Measurements from ENCODE around the gene ALOX5AP. TPM values are rescaled to one million over a fixed set of nuclear protein-coding genes. Genes with fewer than 3 reads are reported as not detected.

Gene ALOX5AP
- total RNA-seq, 1 donor from 2014 or later: 3.1 TPM

DNA sequence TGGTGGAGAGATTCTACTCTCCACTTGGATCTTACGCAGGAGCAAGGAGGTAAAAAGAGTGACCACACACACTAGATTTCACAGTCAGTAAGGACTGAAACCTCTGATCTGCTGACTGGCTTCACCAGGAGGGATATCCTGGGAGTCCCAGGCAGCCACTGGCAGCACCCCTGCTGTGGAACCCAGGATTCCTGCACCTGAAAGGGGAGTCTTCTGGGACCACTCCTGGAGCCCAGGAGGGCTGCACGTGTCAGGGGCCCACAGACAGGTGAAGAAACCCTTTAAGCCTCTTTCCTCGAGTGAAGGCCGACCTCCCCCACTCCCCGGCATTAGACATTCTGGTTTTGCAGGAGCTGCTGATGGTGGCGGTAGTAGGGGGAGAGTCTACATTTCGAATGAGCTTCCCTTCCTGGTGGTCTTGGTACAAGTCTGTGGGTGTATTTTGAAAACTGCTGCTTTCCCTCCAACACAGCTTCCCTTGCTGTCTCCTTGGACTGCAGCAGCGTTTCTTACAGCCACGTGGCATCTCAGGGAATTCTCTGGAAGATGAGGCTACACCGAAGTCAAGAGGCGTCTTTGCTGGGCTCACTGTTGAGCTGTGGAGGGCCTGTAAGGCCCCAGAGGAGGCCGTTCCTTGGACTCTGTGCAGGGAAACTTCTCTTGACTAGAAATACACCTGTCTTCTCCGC, 62.6 kb downstream of the ALOX5AP start:
- ATAC-seq: no peak

DNA sequence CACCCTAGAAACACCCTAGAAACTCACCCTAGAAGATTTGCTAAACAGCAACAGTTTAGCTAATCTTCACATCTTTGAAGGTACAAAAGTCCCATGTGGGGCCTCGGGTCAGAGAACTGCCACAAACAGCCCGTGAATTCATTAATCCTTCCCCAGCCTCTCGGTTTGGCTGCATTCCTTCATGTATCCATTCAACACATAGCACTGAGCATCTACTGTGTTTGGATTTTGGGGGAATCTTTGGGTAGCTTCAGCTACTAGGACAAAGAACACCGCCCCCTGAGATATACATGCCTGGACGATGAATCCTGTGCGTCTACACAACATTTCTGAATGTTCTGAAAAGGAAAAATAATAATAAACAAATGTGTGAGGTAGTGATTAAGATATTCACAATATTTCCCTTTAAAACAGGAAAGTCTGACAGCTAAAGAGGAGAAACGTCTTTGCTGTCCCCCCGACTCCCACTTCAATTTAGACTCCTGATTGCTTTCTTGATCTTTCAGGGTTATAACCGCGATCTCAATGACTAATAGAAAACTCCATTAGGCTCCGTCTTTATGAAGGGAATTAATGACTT, 63.5 kb downstream of the ALOX5AP start:
- ATAC-seq: no peak

DNA sequence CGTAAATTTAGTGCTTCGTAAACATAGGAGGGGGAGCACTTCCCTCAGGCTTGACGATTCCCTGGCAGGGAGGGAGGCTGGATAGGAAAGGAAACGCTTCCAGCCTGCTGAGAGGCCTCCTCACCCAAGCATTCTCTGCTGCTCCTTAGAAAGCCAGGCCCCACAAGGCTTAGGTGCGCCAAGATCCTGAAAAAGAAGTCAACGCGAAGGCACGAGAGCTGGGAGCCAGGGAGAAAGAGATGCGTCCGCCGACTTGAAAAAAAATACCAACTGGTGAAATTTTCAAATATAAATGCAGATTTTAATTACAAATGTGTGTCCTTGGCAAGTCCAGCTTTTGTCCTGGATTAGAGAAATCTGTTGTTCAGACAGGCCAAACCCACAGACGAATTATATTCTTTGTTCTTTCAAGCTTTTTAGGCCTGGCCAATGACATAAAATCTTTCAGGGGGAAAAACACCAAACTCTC, 64.0 kb downstream of the ALOX5AP start:
- no peak for ATAC-seq

DNA sequence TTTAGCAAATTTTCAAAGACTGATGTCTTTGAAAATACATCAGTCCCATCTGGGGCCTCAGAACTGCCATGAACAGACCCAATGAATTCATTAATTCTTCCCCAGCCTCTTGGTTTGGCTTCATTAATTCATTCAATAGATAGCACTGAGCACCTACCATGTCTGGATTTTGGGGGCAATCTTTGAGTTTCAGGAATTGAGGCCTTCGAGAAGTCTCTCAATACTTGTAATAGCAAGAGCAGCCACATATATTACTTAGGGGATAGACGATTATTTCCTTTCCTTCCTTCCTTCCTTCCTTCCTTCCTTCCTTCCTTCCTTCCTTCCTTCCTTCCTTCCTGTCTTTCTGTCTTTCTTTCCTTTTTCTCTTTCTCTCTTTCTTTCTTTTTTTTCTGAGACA, 64.8 kb downstream of the ALOX5AP start:
- ATAC-seq: no peak

DNA sequence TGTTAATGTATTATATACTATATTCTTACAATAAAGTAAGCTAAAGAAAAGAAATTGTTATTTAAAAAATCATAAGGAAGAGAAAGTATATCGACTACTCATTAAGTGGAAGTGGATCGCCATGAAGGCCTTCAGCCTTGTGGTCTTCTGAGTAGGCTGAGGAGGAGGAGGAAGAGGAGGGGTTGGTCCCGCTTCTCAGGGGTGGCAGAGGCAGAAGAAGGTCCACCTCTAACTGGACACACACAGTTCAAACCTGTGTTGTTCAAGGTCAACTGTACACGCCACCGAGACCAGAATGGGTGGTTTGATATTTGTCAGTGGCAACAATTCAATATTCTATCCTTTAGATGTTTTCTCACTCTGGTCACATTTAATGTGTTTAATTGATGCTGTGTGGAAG, 67.2 kb downstream of the ALOX5AP start:
- ATAC-seq: no peak

DNA sequence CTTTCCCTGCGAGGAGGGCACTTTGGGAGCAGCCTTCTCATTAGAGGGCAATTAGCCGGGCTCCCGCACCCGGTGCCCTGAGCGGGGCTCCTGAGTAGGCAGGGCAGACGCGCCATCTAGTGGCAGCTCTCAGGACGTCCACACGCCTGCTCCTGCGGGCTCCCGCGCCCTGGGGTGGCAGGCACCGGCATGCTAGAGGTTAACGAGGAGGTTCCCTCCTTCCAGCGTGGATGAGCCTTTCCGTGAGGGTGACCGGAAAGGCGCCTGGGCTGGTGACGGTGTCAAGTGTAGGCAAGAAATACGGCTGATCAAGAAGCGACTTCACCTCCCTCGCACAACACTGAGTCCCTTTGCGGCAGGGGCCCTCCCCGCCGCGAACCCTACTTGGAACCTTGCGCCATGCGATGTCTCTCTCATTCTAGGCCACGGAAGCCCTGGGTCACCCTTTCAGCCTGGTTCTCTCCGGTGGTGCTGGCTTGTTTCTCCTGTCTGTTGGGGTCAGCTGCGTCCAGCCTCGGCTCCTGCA, 67.7 kb downstream of the ALOX5AP start:
- ATAC-seq: peak; percentile 95

DNA sequence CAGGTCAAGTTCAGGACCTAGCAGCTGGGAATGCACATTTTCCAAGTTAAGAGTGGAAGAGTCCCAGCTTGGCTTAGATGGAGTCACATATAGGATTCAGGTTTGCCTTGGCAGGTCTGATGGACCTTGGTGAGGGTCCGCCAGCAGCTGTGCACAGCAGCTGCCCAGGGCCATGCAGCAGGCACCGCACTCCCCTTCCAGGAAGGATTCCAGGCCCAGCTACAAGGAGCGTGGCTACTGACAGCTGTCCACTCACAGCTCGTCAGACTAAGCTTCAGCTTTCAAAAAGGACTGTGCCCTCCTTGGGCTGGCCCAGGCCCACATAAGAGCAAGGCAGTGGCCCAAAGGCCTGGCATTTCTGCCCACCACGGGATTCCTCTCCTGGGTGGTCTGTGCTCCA, 68.4 kb downstream of the ALOX5AP start:
- ATAC-seq: no peak

DNA sequence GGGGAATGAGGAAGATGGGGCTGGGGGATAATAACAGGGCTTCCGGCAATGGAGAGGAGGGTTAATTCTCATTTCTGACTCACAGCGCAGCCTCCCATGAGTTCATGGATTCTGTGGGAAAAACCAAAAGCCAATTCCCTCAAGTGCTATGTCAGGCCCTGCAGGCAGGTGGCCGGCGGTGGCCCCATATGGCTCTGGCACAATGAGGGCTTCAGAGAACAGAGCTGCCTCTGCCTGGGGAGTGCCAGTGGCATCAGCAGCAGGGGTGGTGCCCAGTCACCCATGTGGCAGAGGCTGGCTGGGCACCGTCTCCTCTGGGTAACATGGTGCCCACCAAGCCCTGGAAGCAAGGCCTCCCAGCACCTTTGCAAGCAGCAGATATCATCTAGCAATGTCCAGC, 69.1 kb downstream of the ALOX5AP start:
- ATAC-seq: no peak

DNA sequence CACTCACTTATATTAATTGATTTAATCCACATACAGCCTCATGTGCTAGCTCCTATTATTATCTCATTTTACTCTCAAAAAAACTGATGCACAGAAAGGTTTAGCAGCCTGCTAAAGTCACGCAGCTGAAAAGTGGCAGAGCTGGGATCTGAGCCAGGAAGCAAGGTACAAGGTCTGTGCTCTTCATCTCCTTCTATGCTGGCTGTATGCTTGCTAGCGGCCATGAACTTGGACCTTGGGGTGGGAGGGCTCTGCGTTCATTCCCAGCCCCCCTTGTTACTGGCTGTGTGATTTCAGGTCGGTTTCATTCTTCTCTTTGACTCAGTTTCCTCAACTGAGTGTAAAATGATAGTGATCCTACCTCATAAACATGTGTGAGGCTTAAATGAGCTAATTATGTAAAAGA, 69.8 kb downstream of the ALOX5AP start:
- no peak for ATAC-seq

DNA sequence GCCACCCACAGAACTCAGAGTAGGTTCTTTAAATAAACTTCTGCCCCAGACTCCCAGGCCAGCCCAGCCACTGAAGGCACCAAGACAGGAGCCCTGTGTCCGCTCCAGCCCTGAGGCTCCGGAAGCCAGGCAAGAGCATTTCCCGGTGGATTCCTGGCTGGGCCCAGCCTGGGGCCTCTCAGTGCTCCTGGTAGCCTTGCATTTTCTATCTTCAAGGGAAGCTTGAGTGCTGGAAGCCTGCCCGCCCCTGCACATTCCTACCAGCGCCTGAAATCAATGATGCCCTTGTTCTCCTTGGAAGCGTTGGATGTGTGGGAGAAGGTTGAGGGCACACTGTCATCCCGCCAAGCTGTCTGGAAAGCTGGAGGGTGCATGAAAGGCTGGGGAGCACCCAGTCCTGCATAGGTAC, 70.3 kb downstream of the ALOX5AP start:
- no peak for ATAC-seq

DNA sequence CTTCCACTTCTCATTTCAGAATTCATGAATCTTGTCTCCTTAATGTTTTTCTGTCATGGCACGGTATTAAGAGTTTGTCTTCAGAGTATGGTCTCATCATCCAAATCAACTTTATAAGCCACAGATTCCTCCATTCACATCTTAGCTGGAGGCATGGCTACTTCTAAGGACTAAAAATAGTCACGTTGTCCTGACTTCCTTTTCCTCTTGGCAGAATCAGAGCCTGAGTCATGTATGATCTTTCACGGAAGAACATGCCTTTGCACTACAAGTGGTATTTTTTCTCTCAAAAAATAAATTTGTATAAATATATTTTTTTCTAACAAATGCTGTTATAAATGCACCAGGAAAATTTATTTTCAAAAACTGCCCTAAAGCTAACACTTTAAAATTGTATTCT, 71.4 kb downstream of the ALOX5AP start:
- no peak for ATAC-seq

DNA sequence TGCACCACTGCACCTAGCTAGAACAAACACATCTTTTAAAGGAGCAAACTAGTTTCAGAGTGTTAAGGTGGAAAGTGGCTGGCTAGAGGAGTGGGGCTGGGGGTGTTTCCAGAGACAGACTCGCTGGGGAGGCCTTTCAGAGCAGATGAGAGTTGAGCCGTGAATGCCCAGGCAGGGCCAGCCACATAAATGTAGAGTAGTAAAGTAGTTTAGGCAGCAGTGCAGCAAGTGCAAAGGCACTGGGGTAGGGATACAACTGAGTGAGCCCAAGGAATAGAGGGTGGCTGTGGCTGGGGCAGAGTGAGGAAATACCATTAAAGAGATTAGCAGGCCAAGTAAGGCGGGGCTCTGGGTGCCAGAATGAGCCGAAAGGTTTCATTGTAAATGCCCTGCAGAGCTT, 72.0 kb downstream of the ALOX5AP start:
- ATAC-seq: no peak

DNA sequence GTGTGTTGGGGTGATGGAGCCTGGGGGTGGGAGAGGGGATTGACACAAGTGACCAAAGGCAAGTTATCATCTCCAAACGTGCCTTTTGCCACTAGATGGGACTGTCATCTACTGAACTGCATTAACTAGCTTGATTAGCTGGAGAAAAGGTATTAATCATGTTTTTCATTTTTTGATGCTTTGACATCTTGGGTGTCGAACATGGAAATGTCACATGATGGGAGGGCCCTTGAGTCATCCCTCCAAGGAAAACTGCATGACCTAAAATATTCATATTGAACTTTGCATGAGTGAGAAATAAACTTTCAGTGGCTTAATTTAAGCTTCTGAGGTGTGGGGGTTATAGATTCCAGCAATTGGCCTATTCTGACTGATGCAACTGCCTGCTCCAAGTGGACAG, 73.3 kb downstream of the ALOX5AP start:
- no peak for ATAC-seq

DNA sequence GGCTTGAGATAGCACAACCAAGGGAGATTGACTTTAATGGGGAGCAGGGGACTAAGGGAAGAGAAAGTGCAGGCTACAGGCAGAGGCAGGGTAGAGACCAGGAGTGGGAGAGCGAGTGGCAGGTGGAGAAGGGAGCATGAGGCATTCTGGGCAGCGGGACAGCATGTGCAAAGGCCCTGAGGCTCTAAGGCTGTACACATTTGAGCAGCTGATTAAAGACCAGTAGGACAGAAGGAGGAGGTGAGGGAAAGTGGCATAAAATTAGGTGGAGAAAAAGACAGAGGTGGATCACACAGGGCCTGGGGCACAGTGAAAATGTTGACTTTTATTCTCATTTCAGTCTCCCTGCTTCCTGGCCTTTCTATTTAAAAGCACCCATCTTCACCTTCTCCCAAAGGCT, 74.4 kb downstream of the ALOX5AP start:
- peak; percentile 19 for ATAC-seq

DNA sequence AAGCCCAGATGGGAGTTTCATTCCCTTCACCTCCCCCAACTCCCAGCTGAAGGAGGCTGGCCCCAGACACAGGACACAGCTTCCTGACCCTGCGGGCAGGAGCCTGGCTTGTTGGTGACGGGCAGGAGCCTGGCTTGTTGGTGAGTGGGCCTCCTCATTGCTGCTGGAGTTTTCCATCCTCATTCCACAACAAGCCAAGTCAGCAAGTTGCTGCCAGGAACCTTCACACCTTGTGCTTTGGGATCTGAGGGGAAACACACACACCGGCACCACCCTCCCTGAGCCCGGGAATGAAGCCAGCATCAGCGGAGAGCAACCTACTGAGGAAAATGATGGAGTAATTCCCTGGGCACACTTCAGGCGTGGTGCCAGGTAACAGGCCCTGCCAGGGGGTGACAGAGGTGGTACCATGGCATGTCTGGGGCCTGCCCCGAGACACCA, 74.9 kb downstream of the ALOX5AP start:
- ATAC-seq: peak; percentile 61

DNA sequence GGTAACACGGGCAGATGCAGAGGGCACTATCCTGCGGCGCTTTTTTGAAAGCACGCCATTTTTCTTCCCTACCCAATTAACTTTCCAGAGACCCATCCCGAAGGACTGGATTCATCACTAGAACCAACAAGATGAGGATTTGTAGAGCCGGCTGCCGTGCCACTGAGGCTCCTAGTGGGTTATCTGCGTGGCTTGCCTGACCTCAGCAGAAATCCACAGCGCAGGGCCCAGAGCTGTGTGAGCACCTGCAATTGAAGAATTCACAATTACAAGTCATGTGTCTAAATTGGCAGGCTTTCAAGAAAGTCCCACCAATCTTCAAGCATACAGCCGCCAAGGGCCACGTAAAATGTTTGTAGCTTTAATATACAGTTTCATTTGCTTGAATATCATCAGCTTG, 75.5 kb downstream of the ALOX5AP start:
- ATAC-seq: no peak

Other genes starting within 250 kb of the ALOX5AP start
- gene USPL1, start 117.6 kb upstream of the ALOX5AP start, total RNA-seq: 5.7 TPM
- 2.7 TPM for gene MEDAG, start 170.7 kb downstream of the ALOX5AP start, total RNA-seq
- not detected for gene TEX26, start 197.1 kb downstream of the ALOX5AP start, total RNA-seq